Activated CD8-positive, alpha-beta T cell treated with anti-CD3 and anti-CD28 coated beads for 36 hours (primary cell): Measurements from ENCODE around the gene CLIC5. TPM values are rescaled to one million over a fixed set of nuclear protein-coding genes. Genes with fewer than 3 reads are reported as not detected.

Experiments used
- ATAC-seq: fragments of 200-7000 bp; cut with Tn5 transposase; one replicate; pipeline ENCODE4 v1.10.0; 2021; ENCODE audit warnings: mild to moderate bottlenecking, moderate library complexity
- CTCF ChIA-PET: fragments of 350-600 bp; sonication (Branson Sonifier 250); formaldehyde crosslinking; loops from one replicate; lab custom pipeline; 2021; ENCODE audit warnings: antibody characterized with exemption; lab: Charles Lee
- POLR2A ChIA-PET: fragments of 350-600 bp; sonication (Branson Sonifier 250); formaldehyde crosslinking; loops from one replicate; lab custom pipeline; 2021; ENCODE audit warnings: antibody characterized with exemption; lab: Charles Lee
- DNase-seq: peaks from one replicate; pipeline ENCODE4 v3.0.0-alpha.2; 2020
- H3K27ac Mint-ChIP-seq: one replicate; pipeline ENCODE4 v1.8.0; 2021; ENCODE audit warnings: mild to moderate bottlenecking, mixed read lengths
- H3K27me3 Mint-ChIP-seq: one replicate; pipeline ENCODE4 v1.8.0; 2021; ENCODE audit warnings: mixed read lengths
- H3K36me3 Mint-ChIP-seq: one replicate; pipeline ENCODE4 v1.8.0; 2021; ENCODE audit warnings: low read depth, mixed read lengths
- H3K4me1 Mint-ChIP-seq: one replicate; pipeline ENCODE4 v1.8.0; 2021; ENCODE audit warnings: low read depth, mixed read lengths
- H3K4me3 Mint-ChIP-seq: one replicate; pipeline ENCODE4 v1.8.0; 2021; ENCODE audit warnings: mild to moderate bottlenecking, moderate library complexity, mixed read lengths
- H3K9me3 Mint-ChIP-seq: one replicate; pipeline ENCODE4 v1.8.0; 2021; ENCODE audit warnings: mixed read lengths
- CTCF ChIP-seq: fragments of 200-600 bp; IDR thresholded peaks from one replicate; pipeline ENCODE4 v1.8.0; 2022; ENCODE audit warnings: antibody characterized with exemption, mild to moderate bottlenecking
- intact Hi-C: fragments of 100-400 bp; cut with micrococcal nuclease; formaldehyde crosslinking; loops from one replicate; pipeline ENCODE4 v1.10.0; 2022
- total RNA-seq, 2 experiments: library from RNA; stranded (reverse); gene quantifications; one replicate each; pipeline ENCODE4 v1.2.3, GENCODE V29; 2021

The CLIC5 gene
- total RNA-seq, 2 experiments from 2014 or later = 1.1 TPM

- no peak for ATAC-seq
- Mint-ChIP-seq H3K36me3 (no peaks in the 10 kb centered on the region), H3K27me3 (peaks cover 2% of the 10 kb centered on the region), H3K4me1 (peaks cover 6% of the 10 kb centered on the region), H3K27ac (no peak overlapping the region), H3K9me3 (no peaks in the 10 kb centered on the region), H3K4me3 (no peak overlapping the region)
- POLR2A ChIA-PET = interaction anchor here (1.0 kb wide), 1 partner anchor 15 kb away, joined by 5 read pairs; no protein-coding TSS in a partner anchor
- TF ChIP-seq CTCF = no peak
- CTCF ChIA-PET = interaction anchor here (0.7 to 2.2 kb wide), 32 partner anchors 8 to 1358 kb away, joined by 3 to 37 read pairs (median 5); partner anchors contain the start of gene CLIC5
- no peak for DNase-seq
- intact Hi-C loops = no loop called here
Observed at GRCh38 chr6:45931232-45931631, 84.4 kb downstream of the CLIC5 start.

GRCh38 chr6:45930420-45931040, 85.1 kb downstream of the CLIC5 start:
- peaks cover 6% of the 10 kb centered on the region for H3K4me1 Mint-ChIP-seq
- CTCF ChIA-PET = interaction anchor here (0.6 to 2.2 kb wide), 48 partner anchors 8 to 1357 kb away, joined by 3 to 37 read pairs (median 5); partner anchors contain the start of gene CLIC5
- peak; percentile 99 for TF ChIP-seq CTCF
- H3K4me3 Mint-ChIP-seq = no peak overlapping the region
- H3K27me3 Mint-ChIP-seq = peaks cover 2% of the 10 kb centered on the region
- ATAC-seq (peak; percentile 65), DNase-seq (peak; percentile 69)
- no peaks in the 10 kb centered on the region for H3K36me3 Mint-ChIP-seq
- no peaks in the 10 kb centered on the region for H3K9me3 Mint-ChIP-seq
- intact Hi-C loops = no loop called here
- no peak overlapping the region for H3K27ac Mint-ChIP-seq
- POLR2A ChIA-PET = interaction anchor here (1.0 kb wide), 1 partner anchor 16 kb away, joined by 5 read pairs; no protein-coding TSS in a partner anchor

- Mint-ChIP-seq H3K4me1 (peaks cover 8% of the 10 kb centered on the region), H3K4me3 (no peak overlapping the region), H3K27me3 (peaks cover 2% of the 10 kb centered on the region), H3K36me3 (no peaks in the 10 kb centered on the region), H3K9me3 (no peaks in the 10 kb centered on the region), H3K27ac (no peak overlapping the region)
- intact Hi-C loops = loop anchor here (10.0 kb wide), 1 partner anchor 1275 kb away; no protein-coding TSS in a partner anchor
- POLR2A ChIA-PET = no interaction called here
- ATAC-seq = no peak
- no peak for TF ChIP-seq CTCF
- DNase-seq = no peak
- CTCF ChIA-PET = interaction anchor here (0.6 to 2.2 kb wide), 42 partner anchors 7 to 1357 kb away, joined by 3 to 37 read pairs (median 5); partner anchors contain the start of gene CLIC5
Observed at GRCh38 chr6:45929421-45930361, 86.0 kb downstream of the CLIC5 start.

GRCh38 chr6:45928721-45929305, 86.8 kb downstream of the CLIC5 start:
- H3K27ac Mint-ChIP-seq = no peak overlapping the region
- peaks cover 15% of the 10 kb centered on the region for H3K4me1 Mint-ChIP-seq
- no peak for TF ChIP-seq CTCF
- no peak for ATAC-seq
- intact Hi-C loops = loop anchor here (10.0 kb wide), 1 partner anchor 1274 kb away; no protein-coding TSS in a partner anchor
- no peaks in the 10 kb centered on the region for H3K9me3 Mint-ChIP-seq
- CTCF ChIA-PET = interaction anchor here (0.9 to 1.6 kb wide), 3 partner anchors 15 to 162 kb away, joined by 3 to 5 read pairs (median 4); no protein-coding TSS in a partner anchor
- no peak overlapping the region for H3K4me3 Mint-ChIP-seq
- H3K27me3 Mint-ChIP-seq = peaks cover 2% of the 10 kb centered on the region
- no peaks in the 10 kb centered on the region for H3K36me3 Mint-ChIP-seq
- POLR2A ChIA-PET = no interaction called here
- DNase-seq = no peak
